DOHH2 (cell line): ENCODE measurements around the gene PPY.

Experiments used
- H3F3A ChIP-seq: fragments of 200-600 bp; sonication (generic), shearing (Covaris generic); 2 replicates; pipeline ENCODE4 v1.6.0; 2016; ENCODE audit warnings: antibody characterized with exemption, mild to moderate bottlenecking; ENCODE audit not compliant: control insufficient read depth, insufficient read depth
- H3K27ac ChIP-seq: fragments of 200-600 bp; sonication (generic); 2 replicates; pipeline ENCODE4 v1.5.1; 2014; ENCODE audit warnings: low read depth, mild to moderate bottlenecking, low read length, moderate library complexity
- H3K27me3 ChIP-seq: fragments of 200-600 bp; sonication (generic); 2 replicates; pipeline ENCODE4 v1.6.1; 2014; ENCODE audit warnings: mild to moderate bottlenecking, low read length, mixed read lengths; ENCODE audit not compliant: control insufficient read depth
- H3K36me3 ChIP-seq: fragments of 200-600 bp; sonication (generic); 2 replicates; pipeline ENCODE4 v1.6.1; 2014; ENCODE audit warnings: mild to moderate bottlenecking, low read length, moderate library complexity, mixed read lengths; ENCODE audit not compliant: control insufficient read depth
- H3K4me1 ChIP-seq: fragments of 200-600 bp; sonication (generic); 2 replicates; pipeline ENCODE4 v1.6.1; 2014; ENCODE audit warnings: mild to moderate bottlenecking, low read length, mixed read lengths; ENCODE audit not compliant: control insufficient read depth
- H3K4me2 ChIP-seq: fragments of 200-600 bp; sonication (generic); 2 replicates; pipeline ENCODE4 v1.6.0; 2014; ENCODE audit warnings: mild to moderate bottlenecking, low read length, moderate library complexity
- H3K4me3 ChIP-seq: fragments of 200-600 bp; sonication (generic); 2 replicates; pipeline ENCODE4 v1.5.1; 2014; ENCODE audit warnings: mild to moderate bottlenecking, low read length, mixed read lengths
- H3K79me2 ChIP-seq: fragments of 200-600 bp; sonication (generic); 2 replicates; pipeline ENCODE4 v1.6.1; 2014; ENCODE audit warnings: mild to moderate bottlenecking, low read length, mixed read lengths; ENCODE audit not compliant: control insufficient read depth
- H3K9me2 ChIP-seq: fragments of 200-600 bp; sonication (generic); replicated peaks from 2 replicates; pipeline ENCODE4 v1.6.1; 2014; ENCODE audit warnings: mild to moderate bottlenecking, low read length, mixed read lengths; ENCODE audit not compliant: control insufficient read depth
- H3K9me3 ChIP-seq: fragments of 200-600 bp; sonication (generic); 2 replicates; pipeline ENCODE4 v1.6.1; 2014; ENCODE audit warnings: antibody characterized with exemption, low read length, mixed read lengths; ENCODE audit not compliant: control insufficient read depth, insufficient read depth
- H4K20me1 ChIP-seq: fragments of 200-600 bp; sonication (generic); 2 replicates; pipeline ENCODE4 v1.6.0; 2014; ENCODE audit warnings: low read depth, mild to moderate bottlenecking, antibody characterized with exemption, low read length, moderate library complexity; ENCODE audit not compliant: control insufficient read depth, insufficient read depth
- EZH2phosphoT487 ChIP-seq: fragments of 200-600 bp; sonication (generic); IDR thresholded peaks from 2 replicates; pipeline ENCODE4 v1.6.1; 2017; ENCODE audit warnings: borderline replicate concordance, mild to moderate bottlenecking, antibody characterized with exemption, low read length, moderate library complexity, mixed read lengths
- TF ChIP-seq, protein P1 (sequence below): fragments of 200-600 bp; sonication (generic); IDR thresholded peaks from one replicate; pipeline ENCODE4 v1.5.1; 2014; ENCODE audit warnings: antibody characterized with exemption, mild to moderate bottlenecking, low read depth, low read length; ENCODE audit not compliant: poor library complexity, severe bottlenecking

Gene PPY

DNA sequence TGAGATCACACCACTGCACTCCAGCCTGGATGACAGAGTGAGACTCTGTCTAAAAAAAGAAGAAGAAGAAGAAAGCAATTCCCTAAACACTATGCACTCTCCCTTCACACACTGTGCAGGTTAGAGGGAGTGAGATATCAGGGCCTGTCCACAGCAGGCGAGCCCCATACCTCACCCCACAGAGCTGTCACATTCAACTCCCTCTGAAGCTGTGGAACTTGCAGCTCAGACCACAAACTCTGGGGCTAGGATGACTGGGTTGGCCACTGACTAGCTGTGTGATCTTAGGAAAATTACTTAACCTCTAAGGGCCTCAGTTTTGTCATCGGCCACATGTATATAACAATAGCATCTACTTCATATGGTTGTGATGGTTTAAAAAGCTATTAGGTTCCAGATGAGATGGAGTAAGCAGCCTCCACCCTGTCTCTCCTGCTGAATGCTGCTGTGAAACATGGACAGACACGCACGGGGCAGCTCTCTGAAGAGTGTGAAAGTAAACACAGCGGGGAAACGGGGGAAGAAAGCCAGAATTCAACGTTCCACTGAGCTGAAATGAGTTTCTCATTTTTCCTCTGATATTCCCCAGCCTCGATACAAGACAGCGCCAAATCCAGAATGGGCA lies 25.1 kb upstream of the PPY start:
- Histone ChIP-seq H3F3A (no peaks in the 10 kb centered on the region), H3K9me3 (no peaks in the 10 kb centered on the region), H3K4me1 (no peaks in the 10 kb centered on the region), H3K9me2 (no peaks in the 10 kb centered on the region), H3K4me2 (no peak overlapping the region), H4K20me1 (no peaks in the 10 kb centered on the region), H3K27me3 (peaks cover 16% of the 10 kb centered on the region), H3K27ac (no peak overlapping the region), H3K4me3 (no peak overlapping the region), H3K36me3 (no peaks in the 10 kb centered on the region), H3K79me2 (no peaks in the 10 kb centered on the region)
- TF ChIP-seq, protein P1, sequence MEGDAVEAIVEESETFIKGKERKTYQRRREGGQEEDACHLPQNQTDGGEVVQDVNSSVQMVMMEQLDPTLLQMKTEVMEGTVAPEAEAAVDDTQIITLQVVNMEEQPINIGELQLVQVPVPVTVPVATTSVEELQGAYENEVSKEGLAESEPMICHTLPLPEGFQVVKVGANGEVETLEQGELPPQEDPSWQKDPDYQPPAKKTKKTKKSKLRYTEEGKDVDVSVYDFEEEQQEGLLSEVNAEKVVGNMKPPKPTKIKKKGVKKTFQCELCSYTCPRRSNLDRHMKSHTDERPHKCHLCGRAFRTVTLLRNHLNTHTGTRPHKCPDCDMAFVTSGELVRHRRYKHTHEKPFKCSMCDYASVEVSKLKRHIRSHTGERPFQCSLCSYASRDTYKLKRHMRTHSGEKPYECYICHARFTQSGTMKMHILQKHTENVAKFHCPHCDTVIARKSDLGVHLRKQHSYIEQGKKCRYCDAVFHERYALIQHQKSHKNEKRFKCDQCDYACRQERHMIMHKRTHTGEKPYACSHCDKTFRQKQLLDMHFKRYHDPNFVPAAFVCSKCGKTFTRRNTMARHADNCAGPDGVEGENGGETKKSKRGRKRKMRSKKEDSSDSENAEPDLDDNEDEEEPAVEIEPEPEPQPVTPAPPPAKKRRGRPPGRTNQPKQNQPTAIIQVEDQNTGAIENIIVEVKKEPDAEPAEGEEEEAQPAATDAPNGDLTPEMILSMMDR: no peak
- no peak for TF ChIP-seq EZH2phosphoT487

DNA sequence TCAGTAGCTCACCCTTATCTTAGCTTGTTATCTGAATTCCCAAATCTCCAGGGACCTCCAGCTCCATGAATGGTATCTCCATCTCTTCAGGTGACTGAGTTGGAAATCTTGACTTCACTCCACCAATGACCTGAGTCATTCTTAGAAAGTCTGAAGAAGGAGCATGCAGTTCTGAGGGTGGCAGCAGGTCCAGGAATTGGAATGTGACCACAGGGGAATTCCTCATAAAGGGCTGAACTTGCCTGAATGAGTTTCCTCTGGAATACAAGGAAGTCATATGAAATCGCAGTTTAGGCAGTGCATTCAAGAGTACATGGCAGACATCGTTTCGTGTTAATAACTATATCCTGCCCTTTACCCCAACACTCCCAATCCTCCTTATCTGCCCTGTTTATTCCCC lies 24.0 kb upstream of the PPY start:
- H4K20me1 ChIP-seq: no peaks in the 10 kb centered on the region

DNA sequence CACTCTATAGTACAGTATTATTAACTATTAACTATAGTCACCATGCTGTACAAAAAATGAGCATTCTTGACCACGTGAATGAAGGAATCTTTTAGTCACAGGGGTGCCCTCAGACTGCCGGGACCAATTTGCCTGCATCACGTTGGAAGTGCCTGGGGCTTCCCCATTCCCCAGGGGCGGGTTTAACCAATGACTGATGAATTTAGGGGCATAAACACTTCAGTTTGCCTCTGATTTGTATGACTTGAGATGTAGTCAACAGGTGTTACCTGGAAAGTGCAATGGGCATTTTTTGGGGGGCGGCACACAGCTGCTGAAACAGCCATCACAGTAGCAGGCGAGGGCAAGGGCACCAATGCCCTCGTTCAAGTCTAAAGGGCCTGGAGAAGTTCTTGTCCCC lies 20.2 kb upstream of the PPY start:
- H3K4me2 ChIP-seq: no peak overlapping the region
- TF ChIP-seq EZH2phosphoT487: no peak
- TF ChIP-seq, protein P1: no peak
- H3K79me2 ChIP-seq: no peaks in the 10 kb centered on the region
- H3K9me2 ChIP-seq: no peaks in the 10 kb centered on the region
- H3K4me3 ChIP-seq: no peak overlapping the region
- no peaks in the 10 kb centered on the region for H3K4me1 ChIP-seq
- no peaks in the 10 kb centered on the region for H3K36me3 ChIP-seq
- no peaks in the 10 kb centered on the region for H3F3A ChIP-seq
- no peaks in the 10 kb centered on the region for H4K20me1 ChIP-seq
- H3K27me3 ChIP-seq: peaks cover 17% of the 10 kb centered on the region
- no peaks in the 10 kb centered on the region for H3K9me3 ChIP-seq
- H3K27ac ChIP-seq: no peak overlapping the region

More for the DNA sequence above, 24.0 kb upstream of the PPY start:
- H3K9me2 ChIP-seq: no peaks in the 10 kb centered on the region
- H3K27ac ChIP-seq: no peak overlapping the region
- TF ChIP-seq, protein P1: no peak
- TF ChIP-seq EZH2phosphoT487: no peak
- no peaks in the 10 kb centered on the region for H3K79me2 ChIP-seq
- no peak overlapping the region for H3K4me2 ChIP-seq
- H3F3A ChIP-seq: no peaks in the 10 kb centered on the region
- H3K4me1 ChIP-seq: no peaks in the 10 kb centered on the region
- H3K36me3 ChIP-seq: no peaks in the 10 kb centered on the region
- H3K9me3 ChIP-seq: no peaks in the 10 kb centered on the region
- H3K27me3 ChIP-seq: peaks cover 22% of the 10 kb centered on the region
- H3K4me3 ChIP-seq: no peak overlapping the region
